Neural cell (in vitro differentiated cells): Measurements from ENCODE around the gene FLOT1.

Experiments
- EZH2 ChIP-seq: fragments of 200-600, 300-800 bp; shearing (Covaris generic), sonication (generic); IDR thresholded peaks from 2 replicates; pipeline ENCODE4 v1.6.1; 2014; ENCODE audit warnings: antibody characterized with exemption, low read length, borderline replicate concordance, mild to moderate bottlenecking; ENCODE audit not compliant: insufficient read depth, poor library complexity, severe bottlenecking
- SMC3 ChIP-seq: fragments of 450-650 bp; conservative IDR thresholded peaks from 2 replicates; pipeline ENCODE4 v1.6.1; 2014; ENCODE audit warnings: antibody characterized with exemption, mild to moderate bottlenecking, moderate library complexity; ENCODE audit not compliant: poor library complexity
- TF ChIP-seq, protein P1 (sequence below): IDR thresholded peaks from 2 replicates; pipeline ENCODE4 v1.6.1; 2012; ENCODE audit warnings: borderline replicate concordance
- TF ChIP-seq, protein P2 (sequence below): fragments of 450-650 bp; IDR thresholded peaks from 2 replicates; pipeline ENCODE4 v1.5.1; 2014; ENCODE audit warnings: antibody characterized with exemption, mild to moderate bottlenecking, moderate library complexity; ENCODE audit not compliant: poor library complexity, severe bottlenecking

DNA sequence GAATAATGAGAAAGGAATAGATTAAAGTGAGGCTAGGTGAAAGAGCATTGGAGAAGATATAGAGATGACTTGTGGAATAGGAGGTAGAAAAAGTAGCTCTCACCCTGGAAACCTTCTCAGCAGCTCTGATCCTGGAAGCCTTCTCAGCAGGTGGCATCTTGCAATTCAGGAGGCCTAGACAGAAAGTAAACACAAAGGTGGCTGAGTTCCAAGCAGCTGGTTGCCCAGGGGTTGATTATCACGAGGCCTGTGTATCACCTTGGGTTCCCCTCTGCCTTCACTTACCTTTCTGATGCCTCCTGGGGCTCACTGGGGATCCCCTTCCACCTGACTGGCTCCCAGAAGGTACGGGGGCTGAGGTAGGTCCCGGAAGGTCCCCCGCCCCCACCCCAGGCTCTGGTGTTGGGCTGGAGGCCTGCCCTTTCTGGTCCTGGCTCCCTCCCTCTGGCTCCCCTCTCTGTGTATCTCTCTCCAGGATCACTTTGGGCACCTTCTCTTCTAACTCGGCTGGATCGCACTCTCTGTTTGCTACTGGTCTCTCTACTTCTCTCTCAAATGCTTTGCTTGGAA, 35.1 kb downstream of the FLOT1 start:
- TF ChIP-seq, protein P1, sequence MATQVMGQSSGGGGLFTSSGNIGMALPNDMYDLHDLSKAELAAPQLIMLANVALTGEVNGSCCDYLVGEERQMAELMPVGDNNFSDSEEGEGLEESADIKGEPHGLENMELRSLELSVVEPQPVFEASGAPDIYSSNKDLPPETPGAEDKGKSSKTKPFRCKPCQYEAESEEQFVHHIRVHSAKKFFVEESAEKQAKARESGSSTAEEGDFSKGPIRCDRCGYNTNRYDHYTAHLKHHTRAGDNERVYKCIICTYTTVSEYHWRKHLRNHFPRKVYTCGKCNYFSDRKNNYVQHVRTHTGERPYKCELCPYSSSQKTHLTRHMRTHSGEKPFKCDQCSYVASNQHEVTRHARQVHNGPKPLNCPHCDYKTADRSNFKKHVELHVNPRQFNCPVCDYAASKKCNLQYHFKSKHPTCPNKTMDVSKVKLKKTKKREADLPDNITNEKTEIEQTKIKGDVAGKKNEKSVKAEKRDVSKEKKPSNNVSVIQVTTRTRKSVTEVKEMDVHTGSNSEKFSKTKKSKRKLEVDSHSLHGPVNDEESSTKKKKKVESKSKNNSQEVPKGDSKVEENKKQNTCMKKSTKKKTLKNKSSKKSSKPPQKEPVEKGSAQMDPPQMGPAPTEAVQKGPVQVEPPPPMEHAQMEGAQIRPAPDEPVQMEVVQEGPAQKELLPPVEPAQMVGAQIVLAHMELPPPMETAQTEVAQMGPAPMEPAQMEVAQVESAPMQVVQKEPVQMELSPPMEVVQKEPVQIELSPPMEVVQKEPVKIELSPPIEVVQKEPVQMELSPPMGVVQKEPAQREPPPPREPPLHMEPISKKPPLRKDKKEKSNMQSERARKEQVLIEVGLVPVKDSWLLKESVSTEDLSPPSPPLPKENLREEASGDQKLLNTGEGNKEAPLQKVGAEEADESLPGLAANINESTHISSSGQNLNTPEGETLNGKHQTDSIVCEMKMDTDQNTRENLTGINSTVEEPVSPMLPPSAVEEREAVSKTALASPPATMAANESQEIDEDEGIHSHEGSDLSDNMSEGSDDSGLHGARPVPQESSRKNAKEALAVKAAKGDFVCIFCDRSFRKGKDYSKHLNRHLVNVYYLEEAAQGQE, result no peak
- no peak for TF ChIP-seq EZH2
- TF ChIP-seq, protein P2, sequence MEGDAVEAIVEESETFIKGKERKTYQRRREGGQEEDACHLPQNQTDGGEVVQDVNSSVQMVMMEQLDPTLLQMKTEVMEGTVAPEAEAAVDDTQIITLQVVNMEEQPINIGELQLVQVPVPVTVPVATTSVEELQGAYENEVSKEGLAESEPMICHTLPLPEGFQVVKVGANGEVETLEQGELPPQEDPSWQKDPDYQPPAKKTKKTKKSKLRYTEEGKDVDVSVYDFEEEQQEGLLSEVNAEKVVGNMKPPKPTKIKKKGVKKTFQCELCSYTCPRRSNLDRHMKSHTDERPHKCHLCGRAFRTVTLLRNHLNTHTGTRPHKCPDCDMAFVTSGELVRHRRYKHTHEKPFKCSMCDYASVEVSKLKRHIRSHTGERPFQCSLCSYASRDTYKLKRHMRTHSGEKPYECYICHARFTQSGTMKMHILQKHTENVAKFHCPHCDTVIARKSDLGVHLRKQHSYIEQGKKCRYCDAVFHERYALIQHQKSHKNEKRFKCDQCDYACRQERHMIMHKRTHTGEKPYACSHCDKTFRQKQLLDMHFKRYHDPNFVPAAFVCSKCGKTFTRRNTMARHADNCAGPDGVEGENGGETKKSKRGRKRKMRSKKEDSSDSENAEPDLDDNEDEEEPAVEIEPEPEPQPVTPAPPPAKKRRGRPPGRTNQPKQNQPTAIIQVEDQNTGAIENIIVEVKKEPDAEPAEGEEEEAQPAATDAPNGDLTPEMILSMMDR, result no peak
- no peak for TF ChIP-seq SMC3
